ENCODE results near the gene COL20A1.

- TF ChIP-seq, protein P1, sequence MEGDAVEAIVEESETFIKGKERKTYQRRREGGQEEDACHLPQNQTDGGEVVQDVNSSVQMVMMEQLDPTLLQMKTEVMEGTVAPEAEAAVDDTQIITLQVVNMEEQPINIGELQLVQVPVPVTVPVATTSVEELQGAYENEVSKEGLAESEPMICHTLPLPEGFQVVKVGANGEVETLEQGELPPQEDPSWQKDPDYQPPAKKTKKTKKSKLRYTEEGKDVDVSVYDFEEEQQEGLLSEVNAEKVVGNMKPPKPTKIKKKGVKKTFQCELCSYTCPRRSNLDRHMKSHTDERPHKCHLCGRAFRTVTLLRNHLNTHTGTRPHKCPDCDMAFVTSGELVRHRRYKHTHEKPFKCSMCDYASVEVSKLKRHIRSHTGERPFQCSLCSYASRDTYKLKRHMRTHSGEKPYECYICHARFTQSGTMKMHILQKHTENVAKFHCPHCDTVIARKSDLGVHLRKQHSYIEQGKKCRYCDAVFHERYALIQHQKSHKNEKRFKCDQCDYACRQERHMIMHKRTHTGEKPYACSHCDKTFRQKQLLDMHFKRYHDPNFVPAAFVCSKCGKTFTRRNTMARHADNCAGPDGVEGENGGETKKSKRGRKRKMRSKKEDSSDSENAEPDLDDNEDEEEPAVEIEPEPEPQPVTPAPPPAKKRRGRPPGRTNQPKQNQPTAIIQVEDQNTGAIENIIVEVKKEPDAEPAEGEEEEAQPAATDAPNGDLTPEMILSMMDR (IDR thresholded peaks at IDR 0.05), result no peak
- TF ChIP-seq POLR2A (IDR thresholded peaks at IDR 0.05), result no peak
Measured at GRCh38 chr20:63275825-63276224, 17.2 kb upstream of the COL20A1 start.
